PC-9 (cell line): ENCODE measurements around the gene ADARB2. TPM values are rescaled to one million over a fixed set of nuclear protein-coding genes. Genes with fewer than 3 reads are reported as not detected.

Experiments
- BruUV-seq: library from RNA; stranded (reverse); fragments of 400-500 nt; replicated peaks from 2 replicates; lab custom pipeline; 2021; lab: Mats Ljungman, UMichigan
- CTCF ChIA-PET: fragments of 300-600 bp; sonication (Branson Sonifier 250); formaldehyde crosslinking; loops from one replicate; lab custom pipeline; 2022; ENCODE audit warnings: antibody characterized with exemption; lab: Charles Lee
- POLR2A ChIA-PET: fragments of 300-600 bp; sonication (Branson Sonifier 250); formaldehyde crosslinking; loops from one replicate; lab custom pipeline; 2022; ENCODE audit warnings: antibody characterized with exemption; ENCODE audit not compliant: unreplicated experiment; lab: Charles Lee
- DNase-seq, 2 experiments: peaks; one replicate each; pipeline versions ENCODE4 v3.0.0 to v3.0.0-alpha.2; 2015 to 2022; ENCODE audit warnings: mixed read lengths in 1 of 2
- H2AFZ ChIP-seq: fragments of 200-600 bp; sonication (generic); 2 replicates; pipeline ENCODE4 v1.8.1; 2017; ENCODE audit warnings: antibody characterized with exemption
- H3F3A ChIP-seq: fragments of 200-600 bp; sonication (generic); 2 replicates; pipeline ENCODE4 v1.8.1; 2017; ENCODE audit warnings: antibody characterized with exemption, mild to moderate bottlenecking, low read depth; ENCODE audit not compliant: insufficient read depth
- H3K27ac ChIP-seq: fragments of 200-600 bp; sonication (generic); 2 replicates; pipeline ENCODE4 v1.6.1; 2016; ENCODE audit warnings: mixed run types
- H3K27me3 ChIP-seq: fragments of 200-600 bp; sonication (generic); 2 replicates; pipeline ENCODE4 v1.6.1; 2016; ENCODE audit warnings: low read depth, mixed run types; ENCODE audit not compliant: insufficient read depth
- H3K36me3 ChIP-seq: fragments of 200-600 bp; sonication (generic); 2 replicates; pipeline ENCODE4 v1.6.1; 2016; ENCODE audit warnings: low read depth, mixed run types
- H3K4me1 ChIP-seq: fragments of 200-600 bp; sonication (generic); replicated peaks from 2 replicates; pipeline ENCODE4 v1.6.1; 2016; ENCODE audit warnings: mixed run types; ENCODE audit not compliant: insufficient read depth
- H3K4me2 ChIP-seq: fragments of 200-600 bp; sonication (generic); 2 replicates; pipeline ENCODE4 v1.6.1; 2017; ENCODE audit warnings: mixed run types
- H3K4me3 ChIP-seq: fragments of 200-600 bp; sonication (generic); 2 replicates; pipeline ENCODE4 v1.6.1; 2016; ENCODE audit warnings: mixed run types
- H3K79me2 ChIP-seq: fragments of 200-600 bp; sonication (generic); 2 replicates; pipeline ENCODE4 v1.6.1; 2017; ENCODE audit warnings: low read depth, mixed run types
- H3K9me2 ChIP-seq: fragments of 200-600 bp; sonication (generic); 2 replicates; pipeline ENCODE4 v1.8.1; 2017; ENCODE audit warnings: mild to moderate bottlenecking; ENCODE audit not compliant: insufficient read depth
- H3K9me3 ChIP-seq: fragments of 200-600 bp; sonication (generic); 2 replicates; pipeline ENCODE4 v1.8.1; 2016; ENCODE audit warnings: low read depth; ENCODE audit not compliant: insufficient read depth
- H4K20me1 ChIP-seq: fragments of 200-600 bp; sonication (generic); 2 replicates; pipeline ENCODE4 v1.8.1; 2017; ENCODE audit not compliant: insufficient read depth
- CTCF ChIP-seq: fragments of 200-600 bp; sonication (generic); conservative IDR thresholded peaks from 2 replicates; pipeline ENCODE4 v1.6.1; 2017; ENCODE audit warnings: mixed run types, antibody characterized with exemption, mild to moderate bottlenecking, moderate library complexity
- EZH2 ChIP-seq: fragments of 200-600 bp; sonication (generic); IDR thresholded peaks from 2 replicates; pipeline ENCODE4 v1.8.0; 2017; ENCODE audit warnings: antibody characterized with exemption, low read depth
- intact Hi-C: fragments of 100-400 bp; cut with micrococcal nuclease; formaldehyde crosslinking; loops from one replicate; pipeline ENCODE4 v1.10.0; 2022; ENCODE audit not compliant: unreplicated experiment
- total RNA-seq: library from RNA; stranded (reverse); gene quantifications from 2 replicates; pipeline ENCODE4 v1.2.3, GENCODE V29; 2021

ADARB2 gene
- total RNA-seq, 1 experiment from 2014 or later: not detected

- Histone ChIP-seq H3K9me2 (no peaks in the 10 kb centered on the region), H3K4me3 (no peak overlapping the region), H3K4me2 (no peak overlapping the region), H3K27me3 (peaks cover 44% of the 10 kb centered on the region), H3K9me3 (no peaks in the 10 kb centered on the region), H4K20me1 (no peaks in the 10 kb centered on the region), H3K36me3 (no peaks in the 10 kb centered on the region), H3F3A (no peaks in the 10 kb centered on the region), H3K4me1 (no peaks in the 10 kb centered on the region), H3K27ac (no peak overlapping the region), H2AFZ (no peak overlapping the region), H3K79me2 (no peaks in the 10 kb centered on the region)
- intact Hi-C loops: no loop called here
- no peak for TF ChIP-seq CTCF
- TF ChIP-seq EZH2: no peak
- DNase-seq: no peak
- BruUV-seq: no TSS peak
- ChIA-PET CTCF (no interaction called here), POLR2A (no interaction called here)
Measured at GRCh38 chr10:1299041-1299726, 438.1 kb downstream of the ADARB2 start.

DNA sequence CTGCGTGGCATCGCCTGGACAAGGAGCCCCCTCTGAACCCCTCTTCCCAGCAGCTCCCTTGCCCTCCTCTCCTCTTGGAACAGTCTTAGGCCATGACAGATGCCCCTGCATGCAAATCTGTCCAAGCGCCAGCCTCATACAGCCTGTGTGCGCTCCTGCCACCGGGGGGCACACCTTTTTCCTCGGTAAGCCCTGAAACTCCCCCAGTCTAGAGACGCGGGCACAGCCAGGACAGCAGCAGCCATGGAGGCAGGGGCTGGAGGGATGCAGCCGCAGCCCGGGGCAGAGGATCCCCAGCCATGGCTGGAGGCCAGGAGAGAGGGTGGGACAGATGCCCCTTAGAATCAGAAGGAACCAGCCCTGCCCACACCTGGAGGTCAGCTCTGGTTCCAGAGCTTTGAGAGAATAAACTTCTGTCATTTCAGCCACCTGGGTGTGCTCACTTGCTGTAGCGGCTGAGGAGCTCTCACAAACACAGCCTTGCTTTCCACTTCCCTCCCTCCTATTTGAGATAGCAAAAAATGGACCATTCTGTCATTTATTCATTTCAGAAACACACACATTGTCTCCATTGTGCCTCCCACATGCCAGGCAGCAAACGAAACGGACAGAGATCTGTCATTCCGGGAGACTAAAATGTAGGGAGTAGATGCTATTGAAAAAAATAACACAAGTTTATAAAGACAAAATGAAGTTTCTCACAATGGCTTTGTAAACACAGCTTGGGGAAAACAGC, 439.6 kb downstream of the ADARB2 start:
- Histone ChIP-seq H3K36me3 (no peaks in the 10 kb centered on the region), H3K79me2 (no peaks in the 10 kb centered on the region), H3K9me2 (no peaks in the 10 kb centered on the region), H3K4me3 (no peak overlapping the region), H2AFZ (no peak overlapping the region), H3K27ac (no peak overlapping the region), H3F3A (no peaks in the 10 kb centered on the region), H3K4me1 (no peaks in the 10 kb centered on the region), H3K27me3 (peaks cover 51% of the 10 kb centered on the region), H4K20me1 (no peaks in the 10 kb centered on the region), H3K9me3 (no peaks in the 10 kb centered on the region), H3K4me2 (no peak overlapping the region)
- intact Hi-C loops: no loop called here
- TF ChIP-seq CTCF (no peak), EZH2 (no peak)
- no TSS peak for BruUV-seq
- DNase-seq: no peak
- CTCF ChIA-PET: no interaction called here
- POLR2A ChIA-PET: no interaction called here

DNA sequence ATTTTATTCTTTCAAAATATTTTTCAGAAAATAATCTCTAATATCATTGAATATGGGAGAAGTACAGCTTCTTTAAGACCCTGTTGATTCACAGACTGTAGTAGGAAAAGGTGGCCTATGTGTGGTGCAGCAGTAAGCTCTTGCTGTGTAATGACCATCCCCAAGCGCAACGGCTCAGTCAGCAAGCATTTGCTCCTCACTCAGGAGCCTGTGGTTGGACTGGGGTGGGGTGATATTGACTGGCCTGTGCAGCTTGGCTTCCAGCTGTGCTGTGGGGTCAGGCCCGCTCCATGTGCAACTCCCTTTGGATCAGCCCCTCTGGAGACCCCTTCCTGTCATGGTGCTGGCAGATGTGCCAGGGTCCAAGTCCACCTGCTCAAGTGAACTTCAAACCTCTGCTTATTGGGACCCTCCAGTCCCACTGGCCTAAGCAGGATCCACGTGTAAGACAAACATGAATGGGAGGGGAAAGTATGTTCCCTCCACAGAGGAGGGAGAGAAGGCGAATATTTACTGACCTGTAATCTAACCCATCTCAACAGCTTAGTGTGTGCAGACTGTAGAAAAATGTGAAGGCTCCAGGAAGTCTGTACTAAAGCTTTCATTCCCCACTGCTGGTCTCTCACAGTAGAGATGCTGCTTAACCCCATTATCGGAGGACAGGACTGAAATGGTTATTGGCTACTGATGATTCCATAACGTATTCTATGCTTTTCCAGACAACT, 441.4 kb downstream of the ADARB2 start:
- Histone ChIP-seq H3F3A (no peaks in the 10 kb centered on the region), H3K36me3 (no peaks in the 10 kb centered on the region), H3K9me2 (no peaks in the 10 kb centered on the region), H2AFZ (no peak overlapping the region), H3K27me3 (peaks cover 68% of the 10 kb centered on the region), H3K79me2 (no peaks in the 10 kb centered on the region), H3K4me1 (no peaks in the 10 kb centered on the region), H3K4me2 (no peak overlapping the region), H4K20me1 (no peaks in the 10 kb centered on the region), H3K9me3 (no peaks in the 10 kb centered on the region), H3K27ac (no peak overlapping the region), H3K4me3 (no peak overlapping the region)
- TF ChIP-seq CTCF: no peak
- TF ChIP-seq EZH2: no peak
- no TSS peak for BruUV-seq
- POLR2A ChIA-PET: no interaction called here
- CTCF ChIA-PET: no interaction called here
- DNase-seq: no peak
- intact Hi-C loops: no loop called here
